ENCODE results near the gene GMIP.
A peak's percentile ranks its signal among the peaks of the same experiment; 100 is the strongest.
"Not testable (repeated sequence)": the region's sequence is repeated elsewhere in the genome, so short reads cannot be mapped to it uniquely, and the experiment has no call there.

The GMIP gene, protein sequence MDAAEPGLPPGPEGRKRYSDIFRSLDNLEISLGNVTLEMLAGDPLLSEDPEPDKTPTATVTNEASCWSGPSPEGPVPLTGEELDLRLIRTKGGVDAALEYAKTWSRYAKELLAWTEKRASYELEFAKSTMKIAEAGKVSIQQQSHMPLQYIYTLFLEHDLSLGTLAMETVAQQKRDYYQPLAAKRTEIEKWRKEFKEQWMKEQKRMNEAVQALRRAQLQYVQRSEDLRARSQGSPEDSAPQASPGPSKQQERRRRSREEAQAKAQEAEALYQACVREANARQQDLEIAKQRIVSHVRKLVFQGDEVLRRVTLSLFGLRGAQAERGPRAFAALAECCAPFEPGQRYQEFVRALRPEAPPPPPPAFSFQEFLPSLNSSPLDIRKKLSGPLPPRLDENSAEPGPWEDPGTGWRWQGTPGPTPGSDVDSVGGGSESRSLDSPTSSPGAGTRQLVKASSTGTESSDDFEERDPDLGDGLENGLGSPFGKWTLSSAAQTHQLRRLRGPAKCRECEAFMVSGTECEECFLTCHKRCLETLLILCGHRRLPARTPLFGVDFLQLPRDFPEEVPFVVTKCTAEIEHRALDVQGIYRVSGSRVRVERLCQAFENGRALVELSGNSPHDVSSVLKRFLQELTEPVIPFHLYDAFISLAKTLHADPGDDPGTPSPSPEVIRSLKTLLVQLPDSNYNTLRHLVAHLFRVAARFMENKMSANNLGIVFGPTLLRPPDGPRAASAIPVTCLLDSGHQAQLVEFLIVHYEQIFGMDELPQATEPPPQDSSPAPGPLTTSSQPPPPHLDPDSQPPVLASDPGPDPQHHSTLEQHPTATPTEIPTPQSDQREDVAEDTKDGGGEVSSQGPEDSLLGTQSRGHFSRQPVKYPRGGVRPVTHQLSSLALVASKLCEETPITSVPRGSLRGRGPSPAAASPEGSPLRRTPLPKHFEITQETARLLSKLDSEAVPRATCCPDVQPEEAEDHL

DNA sequence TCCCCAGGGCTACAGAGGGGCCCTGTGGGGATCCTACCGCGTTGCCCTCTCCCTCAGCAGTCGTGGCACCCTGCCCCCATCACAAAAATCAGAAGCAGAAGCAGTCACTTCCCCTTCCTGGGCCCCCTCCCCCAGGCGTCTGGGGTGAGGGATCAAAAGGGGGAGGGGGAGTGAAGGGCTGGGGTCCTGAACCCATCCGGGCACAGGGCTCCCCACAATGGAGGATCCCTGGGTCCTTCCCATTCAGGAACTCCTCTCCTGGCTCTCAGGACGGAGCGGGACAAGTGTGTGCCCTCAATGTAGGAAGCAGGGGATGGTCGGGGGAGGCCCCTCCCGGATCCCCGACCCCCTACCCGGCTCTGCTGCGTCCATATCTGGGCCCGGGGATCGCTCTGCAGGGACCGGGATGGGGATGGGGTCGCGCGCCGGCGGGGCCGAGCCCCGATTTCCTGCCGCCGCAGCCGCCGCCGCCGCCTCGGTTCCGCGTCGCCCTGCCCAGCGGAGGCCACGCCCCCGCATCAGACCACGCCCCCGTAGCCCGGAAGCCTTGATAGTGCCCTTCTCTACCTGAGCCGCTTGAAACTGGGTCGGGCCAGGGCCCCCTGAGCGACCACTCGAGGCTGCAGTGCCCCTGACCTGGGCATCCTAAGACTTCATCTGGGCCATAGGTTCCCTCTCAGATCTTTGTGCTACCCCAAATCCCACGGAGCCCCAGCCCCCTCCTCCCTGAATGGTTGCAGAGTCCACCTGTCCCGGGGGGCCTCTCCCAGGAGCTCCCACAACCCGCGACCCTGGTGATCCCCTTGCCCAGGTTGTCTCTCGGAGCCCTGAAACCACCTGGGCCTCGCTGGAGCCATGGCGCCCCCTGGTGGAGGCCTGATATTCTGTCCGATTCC, at the start of gene GMIP:
Gene GMIP (minus strand): TSS at position 500 of the 896 bp plus-strand sequence. CDS start 128 bp downstream, at position 372.
- peak within 1 kb of the TSS; percentile 92 for H3K4me2 ChIP-seq (ENCODE audit: low read length)
- H3K27me3 ChIP-seq (ENCODE audit: control insufficient read depth, insufficient read depth, low read length), result no peaks in the 10 kb centered on the region
- H3K79me2 ChIP-seq, result no peaks in the 10 kb centered on the region
- TF ChIP-seq, protein P1, sequence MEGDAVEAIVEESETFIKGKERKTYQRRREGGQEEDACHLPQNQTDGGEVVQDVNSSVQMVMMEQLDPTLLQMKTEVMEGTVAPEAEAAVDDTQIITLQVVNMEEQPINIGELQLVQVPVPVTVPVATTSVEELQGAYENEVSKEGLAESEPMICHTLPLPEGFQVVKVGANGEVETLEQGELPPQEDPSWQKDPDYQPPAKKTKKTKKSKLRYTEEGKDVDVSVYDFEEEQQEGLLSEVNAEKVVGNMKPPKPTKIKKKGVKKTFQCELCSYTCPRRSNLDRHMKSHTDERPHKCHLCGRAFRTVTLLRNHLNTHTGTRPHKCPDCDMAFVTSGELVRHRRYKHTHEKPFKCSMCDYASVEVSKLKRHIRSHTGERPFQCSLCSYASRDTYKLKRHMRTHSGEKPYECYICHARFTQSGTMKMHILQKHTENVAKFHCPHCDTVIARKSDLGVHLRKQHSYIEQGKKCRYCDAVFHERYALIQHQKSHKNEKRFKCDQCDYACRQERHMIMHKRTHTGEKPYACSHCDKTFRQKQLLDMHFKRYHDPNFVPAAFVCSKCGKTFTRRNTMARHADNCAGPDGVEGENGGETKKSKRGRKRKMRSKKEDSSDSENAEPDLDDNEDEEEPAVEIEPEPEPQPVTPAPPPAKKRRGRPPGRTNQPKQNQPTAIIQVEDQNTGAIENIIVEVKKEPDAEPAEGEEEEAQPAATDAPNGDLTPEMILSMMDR (IDR thresholded peaks at IDR 0.05), result peak; percentile 97
- peaks cover 5% of the 10 kb centered on the region for H3K4me1 ChIP-seq
- H3K27ac ChIP-seq, result no peak within 1 kb of the TSS
- H3K9me3 ChIP-seq (ENCODE audit: control insufficient read depth, low read length), result no peaks in the 10 kb centered on the region
- peak within 1 kb of the TSS; percentile 79 for H2AFZ ChIP-seq
- H3K36me3 ChIP-seq (ENCODE audit: control insufficient read depth, insufficient read depth, low read length), result no peaks in the 10 kb centered on the region
- no peak within 1 kb of the TSS for H3K9ac ChIP-seq
- peak within 1 kb of the TSS; percentile 67 for H3K4me3 ChIP-seq (ENCODE audit: low read depth, low read length)

DNA sequence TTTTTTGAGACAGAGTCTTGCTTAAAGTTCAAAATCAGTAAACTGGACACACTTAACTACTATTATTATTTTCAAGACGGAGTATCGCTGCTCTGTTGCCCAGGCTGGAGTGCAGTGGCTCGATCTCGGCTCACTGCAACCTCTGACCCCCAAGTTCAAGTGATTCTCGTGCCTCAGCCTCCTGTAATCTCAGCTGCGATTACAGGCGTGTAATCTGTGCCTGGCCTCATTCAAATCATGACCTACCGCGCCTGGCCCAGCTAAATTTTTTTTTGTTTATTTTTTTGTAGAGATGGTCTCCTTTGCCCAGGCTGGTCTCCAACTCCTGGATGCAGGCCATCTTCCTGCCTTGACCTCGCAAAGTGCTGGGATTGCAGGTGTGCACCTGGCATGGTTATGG, 48.2 kb upstream of the GMIP start:
- Histone ChIP-seq H3K27ac (no peak overlapping the region), H3K27me3 (ENCODE audit: control insufficient read depth, insufficient read depth, low read length) (no peaks in the 10 kb centered on the region), H3K79me2 (no peaks in the 10 kb centered on the region), H3K4me3 (ENCODE audit: low read depth, low read length) (no peak overlapping the region), H3K4me2 (ENCODE audit: low read length) (no peak overlapping the region), H3K9me3 (ENCODE audit: control insufficient read depth, low read length) (no peaks in the 10 kb centered on the region), H3K9ac (no peak overlapping the region), H3K4me1 (no peaks in the 10 kb centered on the region), H3K36me3 (ENCODE audit: control insufficient read depth, insufficient read depth, low read length) (no peaks in the 10 kb centered on the region), H2AFZ (no peak overlapping the region)
- TF ChIP-seq, protein P1 (IDR thresholded peaks at IDR 0.05), result no peak

DNA sequence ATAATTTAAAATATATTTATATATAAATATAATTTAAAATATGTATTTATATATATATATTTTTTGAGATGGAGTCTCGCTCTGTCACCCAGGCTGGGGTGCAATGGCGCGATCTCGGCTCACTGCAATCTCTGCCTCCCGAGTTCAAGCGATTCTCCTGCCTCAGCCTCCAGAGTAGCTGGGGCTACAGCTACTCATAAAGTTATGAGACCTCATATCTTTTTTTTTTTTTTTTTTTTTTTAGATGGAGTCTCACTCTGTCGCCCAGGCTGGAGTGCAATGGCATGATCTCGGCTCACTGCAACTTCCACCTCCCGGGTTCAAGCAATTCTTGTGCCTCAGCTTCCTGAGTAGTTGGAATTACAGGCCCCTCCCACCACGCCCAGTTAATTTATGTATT, 45.6 kb upstream of the GMIP start:
- not testable (repeated sequence) for H3K4me1 ChIP-seq; H3K9me3 ChIP-seq (ENCODE audit: control insufficient read depth, low read length); H3K9ac ChIP-seq; H3K27me3 ChIP-seq (ENCODE audit: control insufficient read depth, insufficient read depth, low read length); H3K79me2 ChIP-seq; H2AFZ ChIP-seq; H3K36me3 ChIP-seq (ENCODE audit: control insufficient read depth, insufficient read depth, low read length); H3K27ac ChIP-seq; H3K4me3 ChIP-seq (ENCODE audit: low read depth, low read length); H3K4me2 ChIP-seq (ENCODE audit: low read length)

DNA sequence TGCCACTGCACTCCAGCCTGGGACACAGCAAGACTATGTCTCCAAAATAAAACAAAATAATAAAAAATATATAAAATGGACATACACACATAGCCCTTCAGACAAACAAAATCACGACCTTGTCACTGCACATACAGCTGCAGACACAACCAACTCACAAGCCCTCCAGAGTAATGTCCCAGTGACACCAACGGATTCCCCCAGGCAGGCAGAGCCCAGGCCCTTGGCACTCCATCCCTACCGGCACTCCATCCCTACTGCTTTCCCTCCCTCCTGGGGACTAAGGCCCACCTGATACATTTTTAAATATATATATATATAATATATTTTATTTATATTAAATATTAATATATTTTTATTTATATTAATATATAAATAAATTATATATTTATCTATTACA, 43.6 kb upstream of the GMIP start:
- TF ChIP-seq, protein P1 (IDR thresholded peaks at IDR 0.05), result no peak
- Histone ChIP-seq H3K4me2 (ENCODE audit: low read length) (no peak overlapping the region), H3K27ac (no peak overlapping the region), H3K79me2 (no peaks in the 10 kb centered on the region), H3K27me3 (ENCODE audit: control insufficient read depth, insufficient read depth, low read length) (no peaks in the 10 kb centered on the region), H3K4me1 (no peaks in the 10 kb centered on the region), H3K4me3 (ENCODE audit: low read depth, low read length) (no peak overlapping the region), H3K36me3 (ENCODE audit: control insufficient read depth, insufficient read depth, low read length) (no peaks in the 10 kb centered on the region), H3K9ac (no peak overlapping the region), H3K9me3 (ENCODE audit: control insufficient read depth, low read length) (no peaks in the 10 kb centered on the region), H2AFZ (no peak overlapping the region)

All from parathyroid adenoma (tissue), 2 donors.